Subcutaneous abdominal adipose tissue (tissue), 5 donors: ENCODE results near the gene CBFA2T3.

Source experiments
- H3K27ac ChIP-seq: one replicate; pipeline ENCODE4 v1.7.0; 2013; ENCODE audit warnings: low read depth, mild to moderate bottlenecking, inconsistent platforms, low read length, moderate library complexity
- H3K27me3 ChIP-seq, 5 donors: one replicate each; pipeline ENCODE4 v1.7.0; 2013; ENCODE audit warnings: low read length in 5 of 5, inconsistent platforms in 1 of 5; ENCODE audit not compliant: control insufficient read depth in 5 of 5, insufficient read depth in 4 of 5
- H3K36me3 ChIP-seq, 5 donors: one replicate each; pipeline ENCODE4 v1.7.0; 2013; ENCODE audit warnings: low read length in 5 of 5; ENCODE audit not compliant: control insufficient read depth in 5 of 5, insufficient read depth in 5 of 5
- H3K4me1 ChIP-seq, 5 donors: one replicate each; pipeline ENCODE4 v1.7.0; 2013; ENCODE audit warnings: low read length in 5 of 5, mild to moderate bottlenecking in 3 of 5, moderate library complexity in 1 of 5; ENCODE audit not compliant: control insufficient read depth in 5 of 5, insufficient read depth in 5 of 5
- H3K4me3 ChIP-seq, 5 donors: one replicate each; pipeline ENCODE4 v1.7.0; 2013; ENCODE audit warnings: low read length in 5 of 5, low read depth in 1 of 5
- H3K9ac ChIP-seq, 5 donors: one replicate each; pipeline ENCODE4 v1.7.0; 2013; ENCODE audit warnings: low read length in 5 of 5, mild to moderate bottlenecking in 4 of 5, moderate library complexity in 3 of 5
- H3K9me3 ChIP-seq, 5 donors: one replicate each; pipeline ENCODE4 v1.7.0; 2013; ENCODE audit warnings: low read length in 5 of 5; ENCODE audit not compliant: control insufficient read depth in 5 of 5
- donor health status: healthy.
- donor health status: healthy.
- donor health status: healthy.
- donor health status: healthy.
- donor health status: healthy.

CBFA2T3 gene

GRCh38 chr16:88836791-88837190 is 140.2 kb downstream of the CBFA2T3 start:
- no peak overlapping the region for H3K9ac ChIP-seq
- H3K4me1 ChIP-seq = no peaks in the 10 kb centered on the region
- no peak overlapping the region for H3K4me3 ChIP-seq
- H3K9me3 ChIP-seq = no peaks in the 10 kb centered on the region
- H3K36me3 ChIP-seq = peaks cover 0 to 56% (median 38%) of the 10 kb centered on the region in 5 donors
- no peaks in the 10 kb centered on the region for H3K27me3 ChIP-seq
- no peak overlapping the region for H3K27ac ChIP-seq

GRCh38 chr16:88835818-88836217 is 141.2 kb downstream of the CBFA2T3 start:
- Histone ChIP-seq H3K27ac (no peak overlapping the region), H3K27me3 (no peaks in the 10 kb centered on the region), H3K36me3 (peaks cover 0 to 54% (median 40%) of the 10 kb centered on the region in 5 donors), H3K9me3 (no peaks in the 10 kb centered on the region), H3K4me3 (no peak overlapping the region), H3K9ac (no peak overlapping the region), H3K4me1 (no peaks in the 10 kb centered on the region)

- no peaks in the 10 kb centered on the region for H3K9me3 ChIP-seq
- H3K4me3 ChIP-seq = no peak overlapping the region
- H3K27me3 ChIP-seq = no peaks in the 10 kb centered on the region
- no peak overlapping the region for H3K27ac ChIP-seq
- H3K4me1 ChIP-seq = no peaks in the 10 kb centered on the region
- H3K9ac ChIP-seq = no peak overlapping the region
- peaks cover 0 to 54% (median 40%) of the 10 kb centered on the region in 5 donors for H3K36me3 ChIP-seq
Observed at GRCh38 chr16:88835383-88835782, 141.6 kb downstream of the CBFA2T3 start.

- Histone ChIP-seq H3K4me3 (no peak overlapping the region), H3K36me3 (peaks cover 0 to 51% (median 33%) of the 10 kb centered on the region in 5 donors), H3K27ac (no peak overlapping the region)
Observed at GRCh38 chr16:88834670-88835069, 142.3 kb downstream of the CBFA2T3 start.

GRCh38 chr16:88833086-88833485 is 143.9 kb downstream of the CBFA2T3 start:
- Histone ChIP-seq H3K27ac (no peak overlapping the region), H3K36me3 (peaks cover 0 to 45% (median 29%) of the 10 kb centered on the region in 5 donors), H3K9ac (no peak overlapping the region), H3K4me1 (no peaks in the 10 kb centered on the region), H3K9me3 (no peaks in the 10 kb centered on the region), H3K4me3 (no peak overlapping the region), H3K27me3 (no peaks in the 10 kb centered on the region)

More at GRCh38 chr16:88834670-88835069, 142.3 kb downstream of the CBFA2T3 start:
- H3K9ac ChIP-seq = no peak overlapping the region
- H3K4me1 ChIP-seq = no peaks in the 10 kb centered on the region
- no peaks in the 10 kb centered on the region for H3K9me3 ChIP-seq
- H3K27me3 ChIP-seq = no peaks in the 10 kb centered on the region

GRCh38 chr16:88831838-88832237 is 145.2 kb downstream of the CBFA2T3 start:
- Histone ChIP-seq H3K27ac (no peak overlapping the region), H3K36me3 (peaks cover 0 to 48% (median 26%) of the 10 kb centered on the region in 5 donors), H3K27me3 (no peaks in the 10 kb centered on the region), H3K9ac (no peak overlapping the region), H3K4me3 (no peak overlapping the region), H3K4me1 (no peaks in the 10 kb centered on the region), H3K9me3 (no peaks in the 10 kb centered on the region)

GRCh38 chr16:88830783-88831182 is 146.2 kb downstream of the CBFA2T3 start:
- Histone ChIP-seq H3K9me3 (no peaks in the 10 kb centered on the region), H3K4me3 (no peak overlapping the region), H3K36me3 (peaks cover 0 to 50% (median 27%) of the 10 kb centered on the region in 5 donors), H3K9ac (no peak overlapping the region), H3K27ac (no peak overlapping the region), H3K4me1 (no peaks in the 10 kb centered on the region), H3K27me3 (no peaks in the 10 kb centered on the region)

GRCh38 chr16:88830258-88830657 is 146.7 kb downstream of the CBFA2T3 start:
- no peak overlapping the region for H3K4me3 ChIP-seq
- H3K27ac ChIP-seq = no peak overlapping the region
- H3K36me3 ChIP-seq = peaks cover 0 to 48% (median 27%) of the 10 kb centered on the region in 5 donors

GRCh38 chr16:88828711-88829110 is 148.3 kb downstream of the CBFA2T3 start:
- Histone ChIP-seq H3K27me3 (no peaks in the 10 kb centered on the region), H3K27ac (no peak overlapping the region), H3K4me1 (no peaks in the 10 kb centered on the region), H3K36me3 (peaks cover 0 to 49% (median 28%) of the 10 kb centered on the region in 5 donors), H3K9me3 (no peaks in the 10 kb centered on the region), H3K9ac (no peak overlapping the region), H3K4me3 (no peak overlapping the region)

More at GRCh38 chr16:88830258-88830657, 146.7 kb downstream of the CBFA2T3 start:
- Histone ChIP-seq H3K4me1 (no peaks in the 10 kb centered on the region), H3K9ac (no peak overlapping the region), H3K27me3 (no peaks in the 10 kb centered on the region), H3K9me3 (no peaks in the 10 kb centered on the region)

- no peak overlapping the region for H3K27ac ChIP-seq
- no peak overlapping the region for H3K9ac ChIP-seq
- no peak overlapping the region for H3K4me3 ChIP-seq
- H3K4me1 ChIP-seq = peaks cover 0 to 2% (median 0%) of the 10 kb centered on the region in 5 donors
- no peaks in the 10 kb centered on the region for H3K27me3 ChIP-seq
- no peaks in the 10 kb centered on the region for H3K9me3 ChIP-seq
- H3K36me3 ChIP-seq = peaks cover 0 to 54% (median 31%) of the 10 kb centered on the region in 5 donors
Observed at GRCh38 chr16:88827727-88828126, 149.3 kb downstream of the CBFA2T3 start.
